GM18507 (cell line): ENCODE measurements around the gene PIGN.

Experiments
- DNase-seq: peaks from one replicate; pipeline ENCODE4 v3.0.0; 2011; ENCODE audit warnings: low read depth; ENCODE audit not compliant: insufficient read length; ENCODE audit errors: extremely low spot score
- FAIRE-seq: peaks from 2 replicates; lab custom pipeline; 2011; peaks lifted over from hg19 to GRCh38; lab: Jason Lieb, UNC

The PIGN gene

DNA sequence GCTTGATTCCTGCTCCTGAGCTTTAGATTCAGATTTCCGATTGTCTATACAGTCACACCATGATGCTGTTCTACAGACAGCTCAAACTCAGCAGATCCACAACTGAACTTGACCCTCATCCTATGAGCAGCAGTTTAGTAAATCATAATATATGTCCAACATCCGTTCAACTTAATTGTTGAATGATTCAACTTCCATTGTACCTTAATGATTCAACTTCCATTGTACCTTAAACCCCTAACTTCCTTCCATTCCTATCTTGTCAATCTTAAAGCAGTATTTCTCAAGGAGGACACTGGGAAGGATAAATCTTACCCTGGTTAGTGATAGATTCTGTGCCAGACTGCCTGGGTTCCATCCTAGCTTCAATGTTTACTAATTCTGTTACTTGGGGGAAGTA lies 60.1 kb downstream of the PIGN start:
- DNase-seq: no peak
- no peak for FAIRE-seq

DNA sequence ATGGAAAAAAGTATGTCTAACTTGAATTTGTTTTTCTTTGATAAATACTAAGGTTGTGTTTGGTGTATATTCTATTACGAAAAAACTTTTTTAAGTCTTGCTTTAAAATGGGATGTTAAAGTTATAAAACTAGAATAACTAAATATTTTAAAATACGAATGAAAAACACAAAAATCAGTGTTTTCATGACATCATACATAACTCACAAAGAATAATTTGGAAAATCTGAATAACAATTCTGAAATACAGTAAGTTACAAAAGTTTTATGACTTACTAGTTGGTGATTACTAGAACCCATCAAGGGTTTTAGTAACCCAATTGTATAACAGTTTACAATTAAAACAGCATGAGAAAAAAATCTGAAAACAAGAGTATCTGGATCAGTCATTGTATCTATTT lies 61.2 kb downstream of the PIGN start:
- no peak for FAIRE-seq
- DNase-seq: no peak

DNA sequence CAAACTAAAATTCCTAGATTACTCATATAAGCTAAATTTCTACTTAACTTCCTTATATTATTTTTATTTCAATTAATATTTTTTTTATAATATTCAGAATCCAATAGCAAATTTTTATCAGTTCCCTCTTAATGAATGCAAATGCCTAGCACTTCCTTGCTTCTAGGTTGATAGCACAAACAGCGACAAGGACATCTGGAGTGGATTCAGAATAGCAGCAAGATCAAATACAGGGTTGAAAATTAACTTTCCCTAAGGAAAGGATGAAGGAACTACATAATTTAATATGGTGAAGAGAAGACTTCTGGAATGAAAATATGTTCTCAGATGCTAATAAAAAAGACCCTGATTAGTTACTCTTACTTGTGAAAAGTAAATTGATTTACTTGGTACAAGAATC lies 64.5 kb downstream of the PIGN start:
- no peak for DNase-seq
- no peak for FAIRE-seq

DNA sequence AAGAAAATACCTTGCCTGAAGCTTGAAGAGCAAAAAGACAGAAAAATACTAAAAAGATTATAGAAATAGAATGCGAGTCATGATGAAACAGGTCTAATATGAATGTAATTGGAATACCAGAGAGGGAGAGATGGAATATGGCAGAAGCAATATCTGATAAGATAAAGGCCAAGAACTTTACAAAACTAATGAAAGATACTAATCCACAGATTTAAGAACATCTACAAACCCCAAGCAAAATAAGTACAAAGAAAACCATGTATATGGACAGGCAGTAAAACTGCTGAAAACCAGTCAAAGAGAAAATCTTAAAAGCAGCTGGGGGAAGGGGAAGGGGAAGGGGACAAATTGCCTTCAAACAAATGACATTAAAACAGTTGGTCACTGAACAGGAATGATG lies 67.0 kb downstream of the PIGN start:
- no peak for FAIRE-seq
- DNase-seq: no peak

DNA sequence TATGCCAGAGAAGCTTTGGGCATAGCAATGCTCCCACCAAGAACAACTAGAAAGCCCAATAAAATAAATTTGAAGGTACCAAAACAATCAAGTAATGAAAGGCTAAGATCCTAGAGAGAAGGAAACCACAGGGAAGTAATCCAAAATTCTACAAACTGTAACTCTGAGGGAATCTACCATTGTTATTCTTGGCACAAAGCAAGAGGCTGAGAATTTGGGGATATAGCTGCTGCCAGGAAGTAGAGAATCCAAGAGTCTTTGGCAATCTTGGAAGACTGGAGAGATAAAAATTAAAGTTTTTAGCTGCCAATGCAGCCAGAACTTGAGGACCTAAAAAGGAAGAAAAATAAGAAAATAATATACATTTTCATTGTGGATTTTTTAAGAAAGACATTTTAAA lies 68.5 kb downstream of the PIGN start:
- DNase-seq (no peak), FAIRE-seq (no peak)

DNA sequence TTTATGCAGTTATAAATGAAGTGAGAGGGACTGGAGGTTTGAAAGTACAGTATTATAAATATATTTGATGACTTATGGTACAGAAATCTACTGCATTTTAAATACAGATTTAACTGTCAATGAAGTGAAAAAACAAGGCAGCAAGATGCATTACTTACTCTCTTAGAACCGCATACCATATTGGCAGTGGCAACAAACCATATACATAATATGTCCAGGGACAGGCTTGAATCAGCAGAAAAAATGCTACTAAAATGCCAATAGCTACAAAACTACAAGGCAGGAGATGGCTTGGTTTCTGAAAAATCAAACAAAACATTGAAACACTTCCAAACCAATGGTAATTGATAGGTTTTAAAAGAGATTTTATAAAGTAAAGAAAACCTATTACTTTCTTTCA lies 77.2 kb downstream of the PIGN start:
- FAIRE-seq (no peak), DNase-seq (no peak)

DNA sequence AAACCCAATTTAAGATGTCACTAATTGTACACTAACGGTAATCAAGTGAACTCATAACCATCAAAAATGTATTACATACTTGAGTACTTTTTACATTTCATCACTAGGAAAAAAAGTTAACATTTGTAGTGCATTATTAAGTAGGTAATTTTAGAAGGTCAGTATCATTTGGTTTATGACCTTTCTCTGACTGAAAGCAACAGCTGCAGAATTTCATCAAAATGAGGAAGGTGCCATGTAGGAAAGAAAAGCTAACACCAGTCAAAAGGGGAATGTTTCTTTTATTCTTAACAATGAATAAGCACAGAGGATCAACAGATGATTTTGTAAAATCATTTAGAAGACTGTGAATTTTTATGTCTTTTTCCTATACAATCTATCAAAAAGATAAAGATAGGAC lies 79.0 kb downstream of the PIGN start:
- DNase-seq (no peak), FAIRE-seq (no peak)

DNA sequence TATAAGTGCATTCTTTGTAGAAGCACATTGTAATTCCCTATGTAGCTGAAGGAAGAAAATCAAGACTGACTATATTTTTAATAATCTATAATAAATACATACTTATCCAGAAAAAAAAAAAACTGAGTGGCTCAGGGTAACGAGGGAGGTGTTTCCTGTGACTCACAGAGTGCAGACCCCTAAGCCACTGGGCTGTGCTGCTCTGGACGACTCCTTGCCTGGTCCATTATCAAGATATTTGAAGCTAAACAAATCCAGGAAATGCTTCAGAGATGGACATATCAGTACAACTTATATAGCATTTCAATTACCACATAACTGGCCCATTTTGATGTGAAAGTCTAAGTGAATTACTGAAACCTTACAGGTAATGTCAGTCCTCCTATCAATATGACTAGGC lies 80.6 kb downstream of the PIGN start:
- DNase-seq (no peak), FAIRE-seq (no peak)

DNA sequence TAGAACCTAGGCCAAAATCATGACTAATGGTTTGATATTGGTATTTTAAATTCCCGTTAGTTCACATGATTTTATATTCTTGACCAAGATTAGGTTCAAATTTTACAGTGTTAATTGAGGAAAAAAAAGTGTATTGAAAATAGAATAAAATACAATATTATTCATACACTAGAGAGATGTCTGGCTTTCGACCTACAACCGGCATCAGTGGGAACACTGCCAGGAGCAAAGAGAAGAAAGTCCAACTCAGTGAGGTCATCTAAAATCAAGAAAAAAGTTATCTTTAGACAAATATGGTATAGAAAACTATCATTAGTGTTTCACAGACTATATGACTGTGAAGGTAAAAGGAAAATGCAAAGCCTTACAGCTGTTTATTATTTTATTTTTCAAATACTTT lies 81.5 kb downstream of the PIGN start:
- FAIRE-seq (peak; percentile 49), DNase-seq (no peak)

DNA sequence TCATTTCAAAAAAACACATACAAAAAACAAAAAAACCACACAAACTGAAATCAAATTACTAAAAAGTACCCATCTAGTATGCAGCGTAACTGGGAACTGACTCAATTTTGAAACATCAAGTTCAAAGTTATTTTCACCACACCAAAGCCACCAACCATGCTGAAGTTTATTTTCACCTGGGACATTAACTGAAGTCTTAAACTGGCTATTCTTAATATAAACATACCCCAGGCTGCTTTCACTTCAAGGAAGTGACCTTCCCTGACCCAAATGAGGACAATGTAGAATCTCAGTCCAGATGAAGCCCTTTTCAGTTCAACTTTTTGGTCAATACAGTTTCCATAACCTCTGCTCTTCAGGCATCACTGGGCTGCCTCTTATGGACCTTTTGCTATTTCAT lies 84.6 kb downstream of the PIGN start:
- DNase-seq: no peak
- peak; percentile 49 for FAIRE-seq

DNA sequence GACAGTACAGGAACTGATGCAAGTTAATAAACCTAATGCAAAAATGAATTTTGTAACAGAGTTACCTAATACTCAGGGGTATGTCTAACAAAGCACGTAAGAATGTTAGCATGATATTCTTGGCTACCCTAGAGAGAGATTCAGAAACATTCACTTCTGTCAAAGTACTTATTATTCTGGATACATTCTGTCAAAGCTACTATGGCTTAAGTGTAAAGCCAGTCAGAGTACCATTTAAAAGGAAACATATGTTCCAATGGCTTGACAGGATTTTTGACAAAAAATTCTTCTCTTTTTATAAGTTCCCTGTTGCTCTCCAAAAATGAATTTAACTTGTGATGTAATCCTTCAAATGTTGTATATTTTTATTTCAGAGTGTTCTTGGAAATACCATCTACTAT lies 85.5 kb downstream of the PIGN start:
- no peak for DNase-seq
- FAIRE-seq: no peak

DNA sequence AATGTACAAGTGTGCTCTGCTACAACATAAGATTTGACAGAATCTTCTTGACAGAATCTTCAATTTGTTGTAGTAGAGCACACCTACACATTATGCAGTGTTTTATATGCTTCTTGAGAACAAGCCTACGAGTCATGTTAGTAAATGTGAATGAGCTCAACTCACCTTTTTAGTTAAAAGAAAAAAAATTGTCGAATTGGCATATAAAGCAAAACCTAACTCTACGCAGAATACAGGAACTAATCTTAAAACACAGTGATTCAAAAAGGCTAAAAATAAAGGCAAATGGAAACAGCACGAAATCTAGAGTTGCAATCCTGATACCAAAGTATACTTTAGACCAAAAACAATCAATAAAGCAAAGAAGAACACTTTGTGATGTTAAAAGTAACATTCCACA lies 87.9 kb downstream of the PIGN start:
- DNase-seq (no peak), FAIRE-seq (no peak)

DNA sequence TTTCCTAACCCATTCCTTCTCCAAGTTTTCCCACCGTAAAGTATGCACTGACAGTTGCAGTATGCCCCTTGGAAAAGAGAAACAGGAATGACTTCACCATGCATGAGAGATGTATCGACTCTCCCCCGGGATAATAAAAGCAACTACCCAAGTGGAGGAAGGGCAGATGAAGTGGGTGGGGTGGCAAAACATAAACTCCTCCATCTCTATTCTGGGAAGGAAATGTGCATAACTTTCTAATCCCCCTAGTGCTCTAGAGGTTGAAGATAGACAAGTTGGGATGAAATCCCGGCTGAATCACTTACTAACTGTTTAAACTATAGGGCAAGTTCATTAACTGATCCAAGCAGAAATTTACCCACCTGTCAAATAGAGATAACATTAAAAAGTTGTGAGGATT lies 89.2 kb downstream of the PIGN start:
- DNase-seq: no peak
- FAIRE-seq: no peak

DNA sequence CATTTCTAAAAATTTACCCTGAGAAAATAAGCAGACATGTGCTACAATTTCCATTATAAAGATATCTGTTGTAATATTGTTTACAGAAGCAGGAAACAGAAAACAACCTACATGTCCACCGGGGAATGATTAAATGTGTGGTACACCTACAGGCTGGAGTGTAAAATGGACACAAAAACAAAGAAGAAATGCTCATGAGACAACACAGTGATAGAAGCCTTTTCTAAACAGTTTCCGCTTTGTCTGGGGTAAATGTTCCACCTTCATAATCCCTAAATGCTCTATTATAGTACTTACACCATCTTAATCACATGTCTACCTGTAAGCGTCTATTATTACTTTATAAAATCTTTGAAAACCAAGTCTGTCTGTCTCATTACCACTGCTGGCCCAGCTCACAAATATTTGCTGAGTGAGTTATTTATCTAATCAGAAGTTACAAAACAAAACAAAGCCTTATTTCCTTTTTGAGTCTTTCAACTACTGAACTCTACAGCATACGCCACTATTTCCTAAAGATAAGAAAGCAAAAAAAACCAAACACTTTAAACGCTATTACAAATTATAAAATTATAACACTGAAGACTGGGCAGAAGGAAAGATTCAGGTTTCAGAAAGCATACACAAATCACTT lies 95.3 kb downstream of the PIGN start:
- no peak for DNase-seq
- no peak for FAIRE-seq

DNA sequence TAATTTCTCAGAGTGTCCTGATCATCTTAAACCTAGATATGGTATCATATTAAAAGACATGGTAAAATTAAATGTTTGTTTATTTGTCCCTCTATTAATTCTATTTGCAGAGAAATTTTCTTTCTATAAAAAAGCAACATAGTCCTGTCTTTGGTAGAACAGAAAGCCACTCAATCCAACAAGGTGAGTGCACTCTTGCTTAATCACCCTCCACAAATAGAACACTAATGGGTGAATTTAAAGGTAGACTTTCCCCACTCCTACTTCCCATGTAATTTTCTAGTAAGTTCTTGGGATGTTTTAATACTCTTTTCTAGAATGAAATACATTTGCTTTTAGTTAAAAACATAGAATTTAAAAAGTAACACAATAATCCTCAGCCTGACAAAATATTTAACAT lies 97.7 kb downstream of the PIGN start:
- DNase-seq: no peak
- no peak for FAIRE-seq

DNA sequence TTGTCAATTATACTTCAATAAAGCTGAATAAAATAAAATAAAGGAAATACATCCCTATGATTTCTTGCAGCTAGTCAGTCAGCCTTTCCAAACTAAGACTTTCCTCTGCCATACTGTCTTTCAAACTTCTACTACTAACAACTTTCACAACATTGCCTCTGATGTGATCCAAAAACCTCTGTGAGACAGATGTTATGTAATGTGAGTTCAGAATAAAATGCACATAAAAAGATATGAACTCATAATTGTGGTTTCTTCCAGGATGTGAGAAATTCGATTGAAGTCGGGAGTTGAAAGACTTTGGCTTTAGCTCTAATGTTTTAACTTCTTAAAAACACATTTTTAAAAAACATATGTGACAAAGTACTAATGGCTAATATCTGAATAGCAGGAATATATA lies 98.7 kb downstream of the PIGN start:
- DNase-seq: no peak

DNA sequence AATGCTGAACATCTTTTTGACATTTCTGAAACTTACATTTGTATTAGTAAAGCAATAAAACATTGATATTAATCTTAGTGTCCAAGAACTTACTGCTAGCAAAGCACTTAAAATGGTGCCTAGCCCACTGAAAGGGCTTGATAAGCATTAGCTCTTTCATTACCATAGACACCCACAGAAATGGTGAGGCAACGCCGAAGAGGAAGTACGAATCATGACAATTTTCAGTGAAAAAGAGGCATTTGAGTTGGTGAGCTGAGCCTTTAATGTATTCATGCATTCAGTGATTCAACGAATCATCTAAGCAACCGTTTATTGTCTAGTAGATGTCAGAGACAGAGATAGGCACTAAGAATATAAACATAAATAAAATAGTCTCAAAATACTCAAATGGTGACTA lies 101.1 kb downstream of the PIGN start:
- FAIRE-seq (no peak), DNase-seq (no peak)

More for the DNA sequence above, 98.7 kb downstream of the PIGN start:
- FAIRE-seq: no peak

DNA sequence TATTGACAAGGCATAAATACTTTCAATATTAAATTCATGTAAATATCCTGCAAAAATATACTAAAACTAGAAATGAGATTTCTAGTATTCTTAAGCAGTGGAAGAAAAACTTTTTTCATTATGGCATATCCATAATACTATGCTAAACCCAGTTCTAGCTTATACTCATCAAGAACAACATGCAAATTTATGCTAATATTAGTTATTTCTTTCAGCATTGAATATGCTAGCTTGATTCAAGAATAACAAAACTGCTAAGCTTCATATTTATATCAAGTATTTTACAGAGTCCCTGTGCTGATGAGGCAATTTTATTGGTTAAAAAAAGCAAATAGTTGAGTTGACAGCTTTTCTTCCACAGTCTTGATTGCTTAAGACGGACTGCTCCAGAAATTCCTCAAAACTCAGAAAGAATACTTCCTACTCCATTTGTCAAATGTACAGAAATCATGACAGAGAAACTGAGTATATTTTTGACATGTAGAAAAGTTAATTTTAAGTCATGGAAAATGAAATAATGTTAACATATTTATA lies 105.0 kb downstream of the PIGN start:
- DNase-seq: no peak
- no peak for FAIRE-seq

DNA sequence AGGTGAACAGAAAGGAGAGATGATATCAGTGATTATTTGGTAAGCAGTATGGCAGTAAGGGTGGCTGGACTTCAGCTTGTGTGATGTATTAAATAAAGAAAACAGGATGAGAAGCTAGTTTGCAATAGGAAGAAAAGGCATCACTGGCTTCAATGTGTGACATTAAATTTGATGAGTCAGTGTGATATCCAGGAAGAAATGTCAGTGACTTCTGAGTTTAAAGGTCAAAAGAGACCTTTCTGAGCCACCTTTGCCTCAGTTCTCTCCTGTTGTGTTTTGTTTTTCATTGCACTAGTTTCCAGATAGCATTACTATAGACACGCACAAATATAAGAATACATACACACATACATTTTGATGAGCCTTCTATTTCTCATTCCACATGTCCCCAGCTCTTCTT lies 105.6 kb downstream of the PIGN start:
- FAIRE-seq: no peak
- no peak for DNase-seq

DNA sequence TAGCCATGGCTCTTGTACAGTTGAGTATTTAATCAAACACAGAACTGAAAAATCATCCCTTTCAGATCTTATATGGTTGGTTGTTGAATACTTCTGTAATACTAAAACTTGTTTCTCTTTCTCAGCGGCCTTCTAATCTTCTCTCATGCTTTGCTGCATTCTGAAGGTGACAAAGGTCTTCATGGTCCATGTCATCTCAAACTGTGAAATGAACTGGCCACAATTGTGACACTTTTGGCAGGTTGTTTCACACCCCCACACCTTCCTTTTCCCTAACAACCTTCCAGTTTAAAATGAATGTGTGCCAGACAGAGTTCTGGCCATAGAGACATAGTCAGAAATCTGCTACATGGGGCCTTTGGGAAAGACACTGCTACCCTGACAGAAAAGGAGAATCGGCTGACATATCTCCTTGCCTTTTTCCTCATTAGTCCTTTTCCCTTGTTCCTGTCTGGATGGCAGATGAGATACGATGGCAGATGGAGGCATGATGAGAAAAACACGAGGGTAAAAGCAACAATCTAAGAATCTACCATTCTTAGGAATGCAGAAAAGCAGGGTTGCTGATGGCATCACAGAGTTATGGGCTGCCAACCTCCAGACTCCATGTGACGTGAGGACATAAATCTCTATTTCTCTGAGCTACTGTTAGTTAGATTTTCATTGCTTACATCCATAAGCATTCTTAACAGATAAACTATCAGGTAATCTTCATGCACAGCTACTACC lies 106.5 kb downstream of the PIGN start:
- FAIRE-seq (peak; percentile 69), DNase-seq (no peak)
